HepG2 (cell line): ENCODE results near the gene FGF21. TPM values are rescaled to one million over a fixed set of nuclear protein-coding genes. Genes with fewer than 3 reads are reported as not detected.

Experiments used
- JARID2 ChIP-seq: sonication (generic); formaldehyde crosslinking; IDR thresholded peaks from 2 replicates; pipeline ENCODE4 v1.8.1; 2023; ENCODE audit warnings: missing genetic modification reagents, inconsistent platforms; ENCODE audit not compliant: insufficient replicate concordance
- PCBP1 ChIP-seq: fragments of 200-400 bp; formaldehyde crosslinking; IDR thresholded peaks from 2 replicates; pipeline ENCODE4 v1.6.1; 2017; ENCODE audit warnings: mild to moderate bottlenecking, low read depth, low read length, borderline replicate concordance
- RBM22 ChIP-seq: fragments of 200-400 bp; formaldehyde crosslinking; optimal IDR thresholded peaks from 2 replicates; pipeline ENCODE3; 2017; ENCODE audit warnings: mild to moderate bottlenecking, low read length, moderate library complexity
- SMAD1 ChIP-seq: sonication (generic); formaldehyde crosslinking; IDR thresholded peaks from 2 replicates; pipeline ENCODE4 v1.4.0; 2020; ENCODE audit warnings: missing genetic modification reagents, low read depth, mild to moderate bottlenecking, borderline replicate concordance
- ZNF337 ChIP-seq: sonication (generic); formaldehyde crosslinking; IDR thresholded peaks from 2 replicates; pipeline ENCODE4 v1.5.1; 2020; ENCODE audit warnings: missing genetic modification reagents, low read depth, mild to moderate bottlenecking, borderline replicate concordance
- ZNF703 ChIP-seq: sonication (generic); formaldehyde crosslinking; IDR thresholded peaks from 2 replicates; pipeline ENCODE4 v1.5.1; 2020; ENCODE audit warnings: missing genetic modification reagents, mild to moderate bottlenecking, moderate library complexity, borderline replicate concordance
- ZNF839 ChIP-seq: sonication (generic); formaldehyde crosslinking; IDR thresholded peaks from 2 replicates; pipeline ENCODE4 v1.4.0; 2020; ENCODE audit warnings: missing genetic modification reagents, mild to moderate bottlenecking, borderline replicate concordance
- polyA plus RNA-seq, 8 experiments: library from polyadenylated mRNA; depleted of rRNA in 3 of 8; stranded (reverse) in 7 of 8; unstranded in 1 of 8; fragments of >200 nt; fragmentation: Illumina TruSeq in 4 of 8; extraction: Trizol in 4 of 8; gene quantifications; 2 replicates each; pipeline versions ENCODE4 v1.2.1 to v1.2.3, GENCODE V29; 2011 to 2016; ENCODE audit warnings: low read depth in 4 of 8, missing spikeins in 1 of 8, mixed read lengths in 1 of 8; ENCODE audit not compliant: insufficient read depth in 1 of 8
- total RNA-seq, 5 experiments: library from RNA; depleted of rRNA; stranded (reverse); fragments of >200 nt; fragmentation: Illumina TruSeq; extraction: Trizol; gene quantifications; 2 replicates each; pipeline ENCODE4 v1.2.3, GENCODE V29; 2016; ENCODE audit warnings: low read depth in 1 of 5
- TF ChIP-seq, protein P1 (sequence below): sonication (generic); formaldehyde crosslinking; IDR thresholded peaks from 2 replicates; pipeline ENCODE4 v1.4.0; 2020; ENCODE audit warnings: missing genetic modification reagents
- TF ChIP-seq, protein P2 (sequence below): sonication (generic); formaldehyde crosslinking; IDR thresholded peaks from one replicate; pipeline ENCODE4 v1.5.1; 2020; ENCODE audit warnings: mild to moderate bottlenecking, missing genetic modification reagents; ENCODE audit errors: not compliant biosample characterization
- TF ChIP-seq, protein P3 (sequence below): IDR thresholded peaks from 2 replicates; pipeline ENCODE4 v1.6.1; 2012; ENCODE audit warnings: low read depth, low read length, improper control_type of control experiment
- TF ChIP-seq, protein P4 (sequence below): sonication (generic); formaldehyde crosslinking; IDR thresholded peaks from 2 replicates; pipeline ENCODE4 v1.4.0; 2020; ENCODE audit warnings: mild to moderate bottlenecking, missing genetic modification reagents

The FGF21 gene
- total and polyA plus RNA-seq, 2 of the 13 experiments (the other 11 are each of a cell fraction or from before 2014, with no cell fraction given) = 0.17 TPM; not detected in 1

DNA sequence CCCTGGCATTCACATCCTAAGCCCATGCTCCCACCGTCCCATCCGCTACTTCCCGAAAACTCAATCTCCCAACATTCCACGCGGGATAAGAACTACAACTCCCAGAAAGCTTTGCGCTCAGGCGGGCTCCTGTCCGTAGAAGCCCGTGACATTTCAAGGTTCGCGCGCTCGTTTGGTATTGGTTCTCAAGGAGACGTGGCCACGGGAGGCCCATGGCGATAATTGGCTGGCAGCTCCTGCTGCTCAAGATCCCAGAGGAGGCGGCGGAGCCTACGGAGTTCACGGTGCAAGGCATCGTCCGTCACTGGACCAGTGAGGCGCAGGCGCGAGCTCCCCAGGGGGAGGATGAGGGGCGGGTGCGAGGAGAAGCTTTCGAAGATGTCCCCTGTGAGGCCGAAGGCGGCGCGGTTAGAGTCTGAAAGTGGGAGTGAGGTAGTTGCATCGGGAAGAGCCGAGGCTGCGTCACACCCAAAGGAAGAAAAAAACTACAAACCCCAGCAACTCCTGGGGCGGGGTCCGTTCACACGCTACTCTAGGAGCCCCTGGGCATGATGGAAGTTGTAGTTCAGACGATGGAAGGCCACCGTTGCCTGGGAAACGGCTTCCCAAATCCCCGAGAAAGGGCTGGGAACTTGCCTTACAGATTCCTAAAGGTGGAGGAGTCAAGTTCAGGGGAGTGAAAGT lies 34.6 kb upstream of the FGF21 start (continued):
- TF ChIP-seq, protein P1, sequence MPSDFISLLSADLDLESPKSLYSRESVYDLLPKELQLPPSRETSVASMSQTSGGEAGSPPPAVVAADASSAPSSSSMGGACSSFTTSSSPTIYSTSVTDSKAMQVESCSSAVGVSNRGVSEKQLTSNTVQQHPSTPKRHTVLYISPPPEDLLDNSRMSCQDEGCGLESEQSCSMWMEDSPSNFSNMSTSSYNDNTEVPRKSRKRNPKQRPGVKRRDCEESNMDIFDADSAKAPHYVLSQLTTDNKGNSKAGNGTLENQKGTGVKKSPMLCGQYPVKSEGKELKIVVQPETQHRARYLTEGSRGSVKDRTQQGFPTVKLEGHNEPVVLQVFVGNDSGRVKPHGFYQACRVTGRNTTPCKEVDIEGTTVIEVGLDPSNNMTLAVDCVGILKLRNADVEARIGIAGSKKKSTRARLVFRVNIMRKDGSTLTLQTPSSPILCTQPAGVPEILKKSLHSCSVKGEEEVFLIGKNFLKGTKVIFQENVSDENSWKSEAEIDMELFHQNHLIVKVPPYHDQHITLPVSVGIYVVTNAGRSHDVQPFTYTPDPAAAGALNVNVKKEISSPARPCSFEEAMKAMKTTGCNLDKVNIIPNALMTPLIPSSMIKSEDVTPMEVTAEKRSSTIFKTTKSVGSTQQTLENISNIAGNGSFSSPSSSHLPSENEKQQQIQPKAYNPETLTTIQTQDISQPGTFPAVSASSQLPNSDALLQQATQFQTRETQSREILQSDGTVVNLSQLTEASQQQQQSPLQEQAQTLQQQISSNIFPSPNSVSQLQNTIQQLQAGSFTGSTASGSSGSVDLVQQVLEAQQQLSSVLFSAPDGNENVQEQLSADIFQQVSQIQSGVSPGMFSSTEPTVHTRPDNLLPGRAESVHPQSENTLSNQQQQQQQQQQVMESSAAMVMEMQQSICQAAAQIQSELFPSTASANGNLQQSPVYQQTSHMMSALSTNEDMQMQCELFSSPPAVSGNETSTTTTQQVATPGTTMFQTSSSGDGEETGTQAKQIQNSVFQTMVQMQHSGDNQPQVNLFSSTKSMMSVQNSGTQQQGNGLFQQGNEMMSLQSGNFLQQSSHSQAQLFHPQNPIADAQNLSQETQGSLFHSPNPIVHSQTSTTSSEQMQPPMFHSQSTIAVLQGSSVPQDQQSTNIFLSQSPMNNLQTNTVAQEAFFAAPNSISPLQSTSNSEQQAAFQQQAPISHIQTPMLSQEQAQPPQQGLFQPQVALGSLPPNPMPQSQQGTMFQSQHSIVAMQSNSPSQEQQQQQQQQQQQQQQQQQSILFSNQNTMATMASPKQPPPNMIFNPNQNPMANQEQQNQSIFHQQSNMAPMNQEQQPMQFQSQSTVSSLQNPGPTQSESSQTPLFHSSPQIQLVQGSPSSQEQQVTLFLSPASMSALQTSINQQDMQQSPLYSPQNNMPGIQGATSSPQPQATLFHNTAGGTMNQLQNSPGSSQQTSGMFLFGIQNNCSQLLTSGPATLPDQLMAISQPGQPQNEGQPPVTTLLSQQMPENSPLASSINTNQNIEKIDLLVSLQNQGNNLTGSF (CRISPR knock-in tag) = no peak
- TF ChIP-seq ZNF839 (CRISPR knock-in tag) = no peak
- TF ChIP-seq ZNF703 = no peak
- TF ChIP-seq PCBP1 = no peak
- TF ChIP-seq ZNF337 (CRISPR knock-in tag) = no peak
- no peak for TF ChIP-seq SMAD1 (CRISPR knock-in tag)
- TF ChIP-seq RBM22 = no peak
- TF ChIP-seq JARID2 (CRISPR knock-in tag) = no peak
- TF ChIP-seq, protein P2, sequence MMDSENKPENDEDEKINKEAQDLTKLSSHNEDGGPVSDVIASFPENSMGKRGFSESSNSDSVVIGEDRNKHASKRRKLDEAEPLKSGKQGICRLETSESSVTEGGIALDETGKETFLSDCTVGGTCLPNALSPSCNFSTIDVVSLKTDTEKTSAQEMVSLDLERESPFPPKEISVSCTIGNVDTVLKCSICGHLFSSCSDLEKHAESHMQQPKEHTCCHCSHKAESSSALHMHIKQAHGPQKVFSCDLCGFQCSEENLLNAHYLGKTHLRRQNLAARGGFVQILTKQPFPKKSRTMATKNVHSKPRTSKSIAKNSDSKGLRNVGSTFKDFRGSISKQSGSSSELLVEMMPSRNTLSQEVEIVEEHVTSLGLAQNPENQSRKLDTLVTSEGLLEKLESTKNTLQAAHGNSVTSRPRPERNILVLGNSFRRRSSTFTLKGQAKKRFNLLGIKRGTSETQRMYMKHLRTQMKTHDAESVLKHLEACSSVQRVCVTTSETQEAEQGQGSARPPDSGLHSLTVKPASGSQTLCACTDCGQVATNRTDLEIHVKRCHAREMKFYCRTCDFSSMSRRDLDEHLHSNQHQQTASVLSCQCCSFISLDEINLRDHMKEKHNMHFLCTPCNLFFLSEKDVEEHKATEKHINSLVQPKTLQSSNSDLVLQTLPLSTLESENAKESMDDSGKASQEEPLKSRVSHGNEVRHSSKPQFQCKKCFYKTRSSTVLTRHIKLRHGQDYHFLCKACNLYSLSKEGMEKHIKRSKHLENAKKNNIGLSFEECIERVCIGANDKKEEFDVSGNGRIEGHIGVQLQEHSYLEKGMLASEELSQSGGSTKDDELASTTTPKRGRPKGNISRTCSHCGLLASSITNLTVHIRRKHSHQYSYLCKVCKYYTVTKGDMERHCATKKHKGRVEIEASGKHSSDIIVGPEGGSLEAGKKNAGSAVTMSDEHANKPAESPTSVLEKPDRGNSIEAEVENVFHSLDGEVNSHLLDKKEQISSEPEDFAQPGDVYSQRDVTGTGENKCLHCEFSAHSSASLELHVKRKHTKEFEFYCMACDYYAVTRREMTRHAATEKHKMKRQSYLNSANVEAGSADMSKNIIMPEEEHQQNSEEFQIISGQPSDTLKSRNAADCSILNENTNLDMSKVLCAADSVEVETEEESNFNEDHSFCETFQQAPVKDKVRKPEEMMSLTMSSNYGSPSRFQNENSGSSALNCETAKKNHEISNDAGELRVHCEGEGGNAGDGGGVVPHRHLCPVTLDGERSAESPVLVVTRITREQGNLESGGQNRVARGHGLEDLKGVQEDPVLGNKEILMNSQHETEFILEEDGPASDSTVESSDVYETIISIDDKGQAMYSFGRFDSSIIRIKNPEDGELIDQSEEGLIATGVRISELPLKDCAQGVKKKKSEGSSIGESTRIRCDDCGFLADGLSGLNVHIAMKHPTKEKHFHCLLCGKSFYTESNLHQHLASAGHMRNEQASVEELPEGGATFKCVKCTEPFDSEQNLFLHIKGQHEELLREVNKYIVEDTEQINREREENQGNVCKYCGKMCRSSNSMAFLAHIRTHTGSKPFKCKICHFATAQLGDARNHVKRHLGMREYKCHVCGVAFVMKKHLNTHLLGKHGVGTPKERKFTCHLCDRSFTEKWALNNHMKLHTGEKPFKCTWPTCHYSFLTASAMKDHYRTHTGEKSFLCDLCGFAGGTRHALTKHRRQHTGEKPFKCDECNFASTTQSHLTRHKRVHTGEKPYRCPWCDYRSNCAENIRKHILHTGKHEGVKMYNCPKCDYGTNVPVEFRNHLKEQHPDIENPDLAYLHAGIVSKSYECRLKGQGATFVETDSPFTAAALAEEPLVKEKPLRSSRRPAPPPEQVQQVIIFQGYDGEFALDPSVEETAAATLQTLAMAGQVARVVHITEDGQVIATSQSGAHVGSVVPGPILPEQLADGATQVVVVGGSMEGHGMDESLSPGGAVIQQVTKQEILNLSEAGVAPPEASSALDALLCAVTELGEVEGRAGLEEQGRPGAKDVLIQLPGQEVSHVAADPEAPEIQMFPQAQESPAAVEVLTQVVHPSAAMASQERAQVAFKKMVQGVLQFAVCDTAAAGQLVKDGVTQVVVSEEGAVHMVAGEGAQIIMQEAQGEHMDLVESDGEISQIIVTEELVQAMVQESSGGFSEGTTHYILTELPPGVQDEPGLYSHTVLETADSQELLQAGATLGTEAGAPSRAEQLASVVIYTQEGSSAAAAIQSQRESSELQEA (CRISPR knock-in tag) = peak; percentile 55
- TF ChIP-seq, protein P3, sequence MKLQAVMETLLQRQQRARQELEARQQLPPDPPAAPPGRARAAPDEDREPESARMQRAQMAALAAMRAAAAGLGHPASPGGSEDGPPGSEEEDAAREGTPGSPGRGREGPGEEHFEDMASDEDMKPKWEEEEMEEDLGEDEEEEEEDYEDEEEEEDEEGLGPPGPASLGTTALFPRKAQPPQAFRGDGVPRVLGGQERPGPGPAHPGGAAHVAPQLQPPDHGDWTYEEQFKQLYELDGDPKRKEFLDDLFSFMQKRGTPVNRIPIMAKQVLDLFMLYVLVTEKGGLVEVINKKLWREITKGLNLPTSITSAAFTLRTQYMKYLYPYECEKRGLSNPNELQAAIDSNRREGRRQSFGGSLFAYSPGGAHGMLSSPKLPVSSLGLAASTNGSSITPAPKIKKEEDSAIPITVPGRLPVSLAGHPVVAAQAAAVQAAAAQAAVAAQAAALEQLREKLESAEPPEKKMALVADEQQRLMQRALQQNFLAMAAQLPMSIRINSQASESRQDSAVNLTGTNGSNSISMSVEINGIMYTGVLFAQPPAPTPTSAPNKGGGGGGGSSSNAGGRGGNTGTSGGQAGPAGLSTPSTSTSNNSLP = no peak
- TF ChIP-seq, protein P4, sequence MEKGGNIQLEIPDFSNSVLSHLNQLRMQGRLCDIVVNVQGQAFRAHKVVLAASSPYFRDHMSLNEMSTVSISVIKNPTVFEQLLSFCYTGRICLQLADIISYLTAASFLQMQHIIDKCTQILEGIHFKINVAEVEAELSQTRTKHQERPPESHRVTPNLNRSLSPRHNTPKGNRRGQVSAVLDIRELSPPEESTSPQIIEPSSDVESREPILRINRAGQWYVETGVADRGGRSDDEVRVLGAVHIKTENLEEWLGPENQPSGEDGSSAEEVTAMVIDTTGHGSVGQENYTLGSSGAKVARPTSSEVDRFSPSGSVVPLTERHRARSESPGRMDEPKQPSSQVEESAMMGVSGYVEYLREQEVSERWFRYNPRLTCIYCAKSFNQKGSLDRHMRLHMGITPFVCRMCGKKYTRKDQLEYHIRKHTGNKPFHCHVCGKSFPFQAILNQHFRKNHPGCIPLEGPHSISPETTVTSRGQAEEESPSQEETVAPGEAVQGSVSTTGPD (CRISPR knock-in tag) = no peak
